ENCODE results near the gene CISTR.
"Not testable (repeated sequence)": the region's sequence is repeated elsewhere in the genome, so short reads cannot be mapped to it uniquely, and the experiment has no call there.

The CISTR gene

DNA sequence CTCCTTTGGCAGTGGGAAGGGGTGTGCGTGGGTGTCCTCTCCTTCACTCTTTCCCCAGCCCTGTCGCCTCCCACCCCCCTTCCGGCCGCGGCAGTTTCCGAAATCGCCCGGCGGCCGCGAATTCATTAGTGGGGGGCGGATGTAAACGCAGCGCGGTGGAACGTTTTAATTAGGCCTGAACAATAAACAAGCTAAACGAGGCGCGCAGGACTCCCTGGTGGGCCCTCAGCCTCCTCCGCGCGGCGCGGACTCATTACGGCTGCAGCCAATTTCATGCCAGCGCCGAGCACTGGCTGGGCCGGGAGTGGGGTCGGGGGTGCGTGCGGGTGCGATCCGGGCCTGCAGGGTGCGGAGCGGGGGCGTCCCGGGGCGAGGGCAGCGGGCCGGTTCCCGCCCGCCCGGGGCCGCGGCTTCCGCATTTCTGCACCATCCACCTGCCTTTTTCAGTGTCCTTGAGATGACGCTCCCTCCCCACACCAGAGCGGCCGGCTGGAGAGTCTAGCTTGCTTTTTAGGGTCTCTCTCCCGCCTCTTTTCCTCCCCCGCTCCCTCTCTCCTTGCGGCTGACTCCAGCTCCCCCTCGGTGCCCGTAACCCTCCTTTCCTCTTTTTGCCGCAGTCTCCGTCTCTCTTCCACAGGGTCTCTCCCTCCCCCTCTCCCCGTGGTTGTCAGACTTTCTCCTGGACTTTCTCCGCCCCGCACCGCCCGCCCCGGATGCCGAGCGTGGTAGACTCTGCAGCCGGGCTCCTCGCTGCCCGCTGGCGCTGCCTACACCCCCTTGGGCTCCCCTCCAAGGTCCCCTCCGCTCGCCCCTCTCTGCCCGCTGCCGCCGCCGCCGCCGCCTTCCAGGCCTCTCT is at the start of gene CISTR:
Gene CISTR, minus strand, starts transcription at position 644 of the 856 bp plus-strand sequence.
- no peak for DNase-seq (ENCODE audit: low spot score in 2 of 2)
- Mint-ChIP-seq H3K36me3 (no peaks in the 10 kb centered on the region), H3K4me3 (no peak within 1 kb of the TSS), H3K9me3 (no peaks in the 10 kb centered on the region), H3K27me3 (peaks cover 5% of the 10 kb centered on the region), H3K27ac (no peak within 1 kb of the TSS), H3K4me1 (peaks cover 16% of the 10 kb centered on the region)
- ATAC-seq (ENCODE audit: low read depth), result peak; percentile 35

DNA sequence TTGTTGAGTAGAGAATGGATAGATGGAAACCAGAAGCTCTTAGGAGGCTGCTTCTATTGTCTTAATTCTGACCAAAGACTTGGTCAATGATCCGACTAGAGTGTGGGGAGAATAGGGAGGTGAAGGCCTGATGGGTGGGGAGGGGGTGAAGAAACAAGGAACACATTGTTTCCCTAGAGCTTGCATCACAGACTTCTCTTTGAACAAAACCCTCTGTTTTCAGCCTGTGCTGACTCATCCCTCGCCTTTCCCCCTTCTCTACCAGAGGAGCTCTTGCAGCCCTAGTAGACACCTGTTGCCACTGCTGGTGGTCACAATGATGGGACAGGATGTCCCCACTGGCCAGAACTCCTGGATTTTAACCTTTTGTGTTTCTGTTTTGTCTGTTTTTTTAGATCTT is 46.8 kb upstream of the CISTR start:
- Mint-ChIP-seq H3K4me1 (no peaks in the 10 kb centered on the region), H3K27me3 (peaks cover 19% of the 10 kb centered on the region), H3K36me3 (no peaks in the 10 kb centered on the region), H3K27ac (no peak overlapping the region), H3K9me3 (no peaks in the 10 kb centered on the region), H3K4me3 (no peak overlapping the region)
- ATAC-seq (ENCODE audit: low read depth) (no peak), DNase-seq (ENCODE audit: low spot score in 2 of 2) (no peak)

DNA sequence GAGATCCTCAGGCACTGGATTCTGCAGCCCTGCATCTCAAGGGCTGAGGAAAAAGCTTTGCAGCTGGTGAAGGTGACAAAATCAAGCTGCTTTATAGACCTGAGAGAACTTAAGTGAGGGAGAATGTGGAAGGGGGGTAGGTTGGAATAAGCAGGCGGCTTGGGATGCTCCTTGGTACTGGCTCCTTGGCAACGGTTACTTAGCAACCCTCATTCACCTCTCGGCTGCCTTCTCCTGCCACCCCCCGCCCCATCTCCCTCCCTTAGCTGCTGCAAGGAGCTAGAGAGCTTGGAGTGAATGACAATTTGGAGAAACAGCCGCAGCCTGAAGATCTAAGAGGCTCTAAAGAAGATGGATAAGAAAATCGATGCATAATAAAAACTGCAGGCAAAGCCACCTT is 44.1 kb upstream of the CISTR start:
- no peak overlapping the region for H3K4me3 Mint-ChIP-seq
- no peaks in the 10 kb centered on the region for H3K4me1 Mint-ChIP-seq
- no peak for ATAC-seq (ENCODE audit: low read depth)
- no peaks in the 10 kb centered on the region for H3K9me3 Mint-ChIP-seq
- H3K27me3 Mint-ChIP-seq, result peaks cover 9% of the 10 kb centered on the region
- no peak for DNase-seq (ENCODE audit: low spot score in 2 of 2)
- H3K36me3 Mint-ChIP-seq, result no peaks in the 10 kb centered on the region
- no peak overlapping the region for H3K27ac Mint-ChIP-seq

DNA sequence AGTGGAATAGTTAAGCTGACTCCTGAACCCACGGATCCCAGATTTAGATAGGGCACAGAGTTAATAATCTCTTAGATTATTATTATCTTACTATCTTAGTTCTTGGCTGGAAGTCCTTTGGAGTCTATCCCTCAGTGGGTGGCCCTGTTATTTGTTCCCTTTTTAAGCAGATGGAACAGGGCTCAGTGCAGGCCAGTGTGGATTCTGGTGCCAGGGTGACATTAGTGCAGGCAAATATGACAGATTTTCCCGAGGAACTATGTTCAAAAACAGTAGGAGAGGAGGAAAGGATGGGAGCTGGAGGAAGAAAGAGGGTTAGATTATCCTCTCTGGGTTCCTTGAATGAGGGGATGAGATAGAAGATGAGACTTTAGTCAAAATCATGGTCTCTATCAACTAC is 41.4 kb upstream of the CISTR start:
- DNase-seq (ENCODE audit: low spot score in 2 of 2), result no peak
- H3K27ac Mint-ChIP-seq, result no peak overlapping the region
- no peaks in the 10 kb centered on the region for H3K36me3 Mint-ChIP-seq
- peaks cover 6% of the 10 kb centered on the region for H3K27me3 Mint-ChIP-seq
- no peak for ATAC-seq (ENCODE audit: low read depth)
- H3K4me1 Mint-ChIP-seq, result no peaks in the 10 kb centered on the region
- no peaks in the 10 kb centered on the region for H3K9me3 Mint-ChIP-seq
- no peak overlapping the region for H3K4me3 Mint-ChIP-seq

DNA sequence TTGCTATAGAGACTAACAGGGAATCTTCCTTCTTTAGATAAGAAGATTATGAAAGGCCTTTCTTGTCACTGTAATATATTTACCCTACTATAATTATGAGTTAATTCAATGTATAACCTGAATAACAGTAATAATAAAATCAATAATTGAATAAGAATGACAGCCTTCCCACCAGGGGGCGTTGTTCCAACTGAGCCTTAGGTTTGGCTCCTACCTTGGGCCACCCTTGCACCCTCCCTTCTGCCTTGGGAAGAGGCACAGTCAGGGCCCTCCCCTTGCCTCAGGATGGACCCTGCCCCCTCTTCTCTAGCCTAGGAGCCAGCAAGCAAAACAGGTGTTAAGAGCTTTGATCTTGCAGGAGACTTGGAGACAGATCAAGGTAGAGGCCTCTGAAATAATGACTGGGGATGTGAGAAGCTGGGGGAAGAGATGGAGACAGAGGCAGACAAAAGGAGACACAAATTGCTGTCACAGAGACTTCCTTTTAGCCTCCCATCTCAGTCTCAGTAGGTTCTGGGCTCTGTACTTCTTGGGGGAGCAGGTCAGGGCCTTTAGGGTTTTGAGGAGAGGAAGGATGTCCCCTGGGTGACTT is 40.1 kb upstream of the CISTR start:
- H3K36me3 Mint-ChIP-seq, result no peaks in the 10 kb centered on the region
- no peak overlapping the region for H3K27ac Mint-ChIP-seq
- H3K4me1 Mint-ChIP-seq, result no peaks in the 10 kb centered on the region
- ATAC-seq (ENCODE audit: low read depth) (no peak), DNase-seq (ENCODE audit: low spot score in 2 of 2) (peak; percentile 5 to 17)
- H3K9me3 Mint-ChIP-seq, result no peaks in the 10 kb centered on the region
- H3K27me3 Mint-ChIP-seq, result peaks cover 2% of the 10 kb centered on the region
- H3K4me3 Mint-ChIP-seq, result no peak overlapping the region

DNA sequence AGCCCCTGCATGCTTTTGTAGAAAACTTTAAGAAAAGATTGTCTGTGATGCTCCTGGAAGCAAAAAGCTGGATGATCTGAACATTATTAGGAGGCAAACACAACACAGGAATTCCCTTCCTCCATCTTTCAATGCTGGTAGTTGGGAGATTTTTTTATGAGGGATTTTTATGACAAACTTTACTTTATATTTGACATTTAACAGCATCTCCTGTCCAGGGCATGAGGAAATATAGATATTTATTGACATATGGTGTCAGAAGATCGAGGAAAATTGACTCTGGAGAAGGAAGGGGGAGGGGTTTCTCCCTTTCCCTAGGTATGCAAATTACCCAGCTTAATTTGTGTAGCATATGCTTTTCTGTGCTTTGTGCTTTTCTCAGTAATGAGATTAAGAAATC is 37.8 kb upstream of the CISTR start:
- Mint-ChIP-seq H3K4me1 (no peaks in the 10 kb centered on the region), H3K4me3 (no peak overlapping the region), H3K36me3 (no peaks in the 10 kb centered on the region), H3K27me3 (peaks cover 4% of the 10 kb centered on the region), H3K9me3 (no peaks in the 10 kb centered on the region), H3K27ac (no peak overlapping the region)
- DNase-seq (ENCODE audit: low spot score in 2 of 2), result no peak
- ATAC-seq (ENCODE audit: low read depth), result no peak

DNA sequence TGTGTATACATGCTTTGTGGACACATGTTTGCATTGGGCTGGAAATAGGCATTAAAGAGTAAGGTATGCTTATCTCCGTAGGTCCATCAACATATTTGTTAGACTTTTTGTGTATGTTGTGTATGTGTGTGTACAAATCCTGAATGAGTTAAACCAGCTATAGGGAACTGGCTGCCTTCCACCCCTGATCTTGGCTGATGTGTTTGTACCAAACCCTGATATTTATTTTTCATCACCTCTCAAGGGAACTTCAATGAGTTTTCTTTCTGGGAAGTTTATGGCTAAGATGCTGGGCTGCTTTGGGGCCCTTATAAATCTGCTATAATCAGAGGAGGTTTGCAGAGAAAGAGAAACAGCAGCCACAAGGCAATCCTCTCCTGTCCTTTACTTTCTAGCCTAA is 37.1 kb upstream of the CISTR start:
- H3K27me3 Mint-ChIP-seq, result peaks cover 4% of the 10 kb centered on the region
- no peaks in the 10 kb centered on the region for H3K36me3 Mint-ChIP-seq
- no peaks in the 10 kb centered on the region for H3K4me1 Mint-ChIP-seq

DNA sequence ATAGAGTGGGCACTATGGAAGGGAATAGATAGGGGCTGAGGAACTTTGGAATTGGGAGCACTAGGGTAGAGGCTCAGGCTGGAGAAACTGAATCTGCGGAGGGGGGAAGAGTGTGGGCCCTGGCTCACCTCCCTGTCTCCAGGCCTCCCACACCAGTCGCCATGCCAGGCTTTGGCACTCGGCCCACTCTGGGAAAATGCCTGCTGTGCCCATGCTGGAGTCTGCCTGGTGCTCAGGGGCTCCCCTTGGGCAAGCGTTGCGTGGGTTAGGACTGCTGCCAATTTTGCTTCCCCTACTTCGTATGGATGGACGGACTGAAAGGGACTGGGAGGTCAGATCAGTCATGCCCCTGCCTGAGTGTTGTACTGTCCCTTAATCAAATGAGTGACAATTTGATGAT is 34.6 kb upstream of the CISTR start:
- Mint-ChIP-seq H3K36me3 (no peaks in the 10 kb centered on the region), H3K4me3 (no peak overlapping the region), H3K4me1 (no peaks in the 10 kb centered on the region), H3K27ac (no peak overlapping the region), H3K27me3 (peaks cover 13% of the 10 kb centered on the region), H3K9me3 (no peaks in the 10 kb centered on the region)
- ATAC-seq (ENCODE audit: low read depth) (no peak), DNase-seq (ENCODE audit: low spot score in 2 of 2) (no peak)

More for the DNA sequence above, 37.1 kb upstream of the CISTR start:
- DNase-seq (ENCODE audit: low spot score in 2 of 2), result no peak
- no peak overlapping the region for H3K4me3 Mint-ChIP-seq
- no peaks in the 10 kb centered on the region for H3K9me3 Mint-ChIP-seq
- H3K27ac Mint-ChIP-seq, result no peak overlapping the region
- ATAC-seq (ENCODE audit: low read depth), result no peak

DNA sequence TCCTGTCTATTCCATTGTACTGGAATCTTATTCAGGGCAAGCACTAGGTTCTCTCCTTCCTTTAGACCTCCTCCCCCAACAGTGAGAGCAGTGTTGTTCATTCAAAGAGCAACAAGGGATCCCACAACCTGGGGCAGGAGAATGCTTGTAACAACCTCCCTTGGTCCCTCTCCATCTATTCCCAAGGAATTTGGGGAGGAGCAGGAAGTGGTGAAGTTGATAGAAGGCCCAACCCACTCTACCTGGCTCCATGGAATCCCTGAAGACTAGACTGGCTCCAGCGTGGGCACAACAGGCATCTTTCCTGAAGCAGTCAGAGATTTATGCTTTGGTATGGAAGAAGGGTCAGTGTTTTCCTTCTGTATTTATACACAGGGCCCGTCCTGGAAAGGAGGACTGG is 33.4 kb upstream of the CISTR start:
- no peak for DNase-seq (ENCODE audit: low spot score in 2 of 2)
- H3K4me1 Mint-ChIP-seq, result no peaks in the 10 kb centered on the region
- no peak for ATAC-seq (ENCODE audit: low read depth)
- H3K36me3 Mint-ChIP-seq, result no peaks in the 10 kb centered on the region
- H3K4me3 Mint-ChIP-seq, result no peak overlapping the region
- peaks cover 17% of the 10 kb centered on the region for H3K27me3 Mint-ChIP-seq
- no peak overlapping the region for H3K27ac Mint-ChIP-seq
- H3K9me3 Mint-ChIP-seq, result no peaks in the 10 kb centered on the region

DNA sequence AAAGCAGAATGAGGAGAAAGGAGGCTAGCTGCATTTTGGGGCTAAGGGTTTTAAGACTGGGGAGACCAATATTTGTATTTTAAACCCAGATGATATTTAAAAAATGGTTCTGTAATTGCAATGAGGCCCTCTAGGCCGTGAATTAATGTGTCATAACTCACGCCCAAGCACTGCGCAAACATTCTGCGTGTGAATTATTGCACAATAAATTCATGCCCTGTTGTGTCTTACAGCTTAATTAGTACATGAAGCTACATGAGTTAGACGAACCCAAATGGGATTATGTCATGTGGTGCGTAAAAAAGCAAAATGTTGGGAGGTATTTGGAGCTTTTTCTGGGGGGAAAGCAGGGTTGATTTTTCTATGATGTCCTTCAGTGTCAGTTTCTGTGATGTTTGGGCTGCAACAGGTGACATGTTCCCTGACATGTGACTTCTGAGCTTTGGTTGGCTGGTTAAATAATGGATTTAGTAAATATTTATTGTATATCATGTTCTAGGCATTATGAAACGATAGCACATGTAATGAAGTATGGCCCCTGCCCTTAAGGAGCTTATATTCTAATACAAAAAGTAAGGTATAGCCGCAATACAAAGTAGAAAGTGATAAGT is 30.4 kb upstream of the CISTR start:
- DNase-seq (ENCODE audit: low spot score in 2 of 2) (no peak), ATAC-seq (ENCODE audit: low read depth) (no peak)
- no peak overlapping the region for H3K4me3 Mint-ChIP-seq
- H3K27ac Mint-ChIP-seq, result no peak overlapping the region
- H3K36me3 Mint-ChIP-seq, result no peaks in the 10 kb centered on the region
- peaks cover 17% of the 10 kb centered on the region for H3K27me3 Mint-ChIP-seq
- no peaks in the 10 kb centered on the region for H3K4me1 Mint-ChIP-seq
- no peaks in the 10 kb centered on the region for H3K9me3 Mint-ChIP-seq

DNA sequence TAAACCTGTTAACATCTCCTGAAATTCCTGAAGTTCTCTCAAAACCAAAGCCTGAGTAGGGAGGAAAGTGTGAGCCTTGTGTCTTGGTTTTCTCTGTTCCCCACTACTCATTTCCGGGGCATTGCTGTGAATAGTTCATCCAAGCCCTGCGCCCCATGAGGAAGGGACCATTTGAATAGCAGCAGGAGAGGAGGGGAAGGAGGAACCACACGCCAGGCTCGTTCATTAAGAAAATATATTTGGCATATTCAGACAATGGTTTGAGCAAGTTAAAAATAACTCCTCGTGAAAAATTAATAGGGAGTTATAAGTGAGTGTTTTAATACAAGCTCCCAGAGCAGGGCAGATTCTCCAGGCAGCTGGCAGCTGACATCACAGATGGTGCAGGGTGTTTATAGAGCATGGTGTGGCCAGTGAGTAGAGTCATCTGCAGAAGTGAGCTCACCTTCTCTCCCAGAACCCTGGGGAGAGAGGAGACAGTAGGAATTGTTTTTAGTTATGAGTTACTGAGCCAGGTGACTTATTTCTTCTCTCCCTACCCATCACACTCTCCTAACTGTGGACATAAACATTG is 29.5 kb upstream of the CISTR start:
- DNase-seq (ENCODE audit: low spot score in 2 of 2), result no peak
- no peaks in the 10 kb centered on the region for H3K4me1 Mint-ChIP-seq
- H3K27ac Mint-ChIP-seq, result no peak overlapping the region

DNA sequence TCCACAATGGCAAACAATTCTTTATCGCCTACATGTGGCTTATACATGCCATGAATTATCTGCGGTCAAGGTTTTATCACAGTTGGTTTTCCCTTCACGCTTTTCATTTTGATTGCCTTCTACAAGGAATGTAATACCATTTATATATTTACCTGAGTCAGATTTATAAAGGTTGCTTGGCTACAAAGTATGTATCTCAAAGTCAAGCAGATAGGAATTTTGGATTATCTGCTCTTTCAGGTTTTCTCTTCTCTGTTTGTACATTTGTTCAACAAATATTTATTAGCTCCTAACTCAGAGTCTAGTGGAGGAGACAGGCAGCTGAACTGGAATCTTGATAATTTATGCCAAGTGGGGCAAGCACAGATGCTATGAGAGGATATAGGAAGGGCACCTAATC is 28.5 kb upstream of the CISTR start:
- DNase-seq (ENCODE audit: low spot score in 2 of 2) (no peak), ATAC-seq (ENCODE audit: low read depth) (no peak)
- Mint-ChIP-seq H3K4me3 (no peak overlapping the region), H3K4me1 (no peaks in the 10 kb centered on the region), H3K36me3 (no peaks in the 10 kb centered on the region), H3K27me3 (peaks cover 18% of the 10 kb centered on the region), H3K9me3 (no peaks in the 10 kb centered on the region), H3K27ac (no peak overlapping the region)

More for the DNA sequence above, 29.5 kb upstream of the CISTR start:
- Mint-ChIP-seq H3K4me3 (no peak overlapping the region), H3K27me3 (peaks cover 17% of the 10 kb centered on the region), H3K9me3 (no peaks in the 10 kb centered on the region), H3K36me3 (no peaks in the 10 kb centered on the region)
- no peak for ATAC-seq (ENCODE audit: low read depth)

DNA sequence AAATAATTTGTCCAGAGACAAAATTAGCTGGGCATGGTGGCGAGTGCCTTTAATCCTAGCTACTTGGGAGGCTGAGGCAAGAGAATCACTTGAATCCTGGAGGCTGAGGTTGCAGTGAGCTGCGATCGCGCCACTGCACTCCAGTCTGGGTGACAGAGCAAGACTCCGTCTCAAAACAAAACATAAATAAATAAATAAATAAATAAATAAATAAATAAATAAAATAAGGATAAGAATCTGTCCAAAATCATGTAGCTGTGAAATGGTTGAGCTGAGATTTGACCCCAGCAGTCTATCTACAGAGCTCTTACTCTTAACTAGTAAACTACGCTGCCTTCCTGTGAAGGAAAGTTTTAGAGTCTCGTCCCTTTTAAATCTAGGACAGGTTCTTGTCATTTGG is 27.9 kb upstream of the CISTR start:
- ATAC-seq (ENCODE audit: low read depth); DNase-seq (ENCODE audit: low spot score in 2 of 2); H3K4me1 Mint-ChIP-seq; H3K36me3 Mint-ChIP-seq; H3K9me3 Mint-ChIP-seq; H3K27ac Mint-ChIP-seq; H3K4me3 Mint-ChIP-seq: not testable (repeated sequence)
- H3K27me3 Mint-ChIP-seq, result peaks cover 15% of the 10 kb centered on the region

DNA sequence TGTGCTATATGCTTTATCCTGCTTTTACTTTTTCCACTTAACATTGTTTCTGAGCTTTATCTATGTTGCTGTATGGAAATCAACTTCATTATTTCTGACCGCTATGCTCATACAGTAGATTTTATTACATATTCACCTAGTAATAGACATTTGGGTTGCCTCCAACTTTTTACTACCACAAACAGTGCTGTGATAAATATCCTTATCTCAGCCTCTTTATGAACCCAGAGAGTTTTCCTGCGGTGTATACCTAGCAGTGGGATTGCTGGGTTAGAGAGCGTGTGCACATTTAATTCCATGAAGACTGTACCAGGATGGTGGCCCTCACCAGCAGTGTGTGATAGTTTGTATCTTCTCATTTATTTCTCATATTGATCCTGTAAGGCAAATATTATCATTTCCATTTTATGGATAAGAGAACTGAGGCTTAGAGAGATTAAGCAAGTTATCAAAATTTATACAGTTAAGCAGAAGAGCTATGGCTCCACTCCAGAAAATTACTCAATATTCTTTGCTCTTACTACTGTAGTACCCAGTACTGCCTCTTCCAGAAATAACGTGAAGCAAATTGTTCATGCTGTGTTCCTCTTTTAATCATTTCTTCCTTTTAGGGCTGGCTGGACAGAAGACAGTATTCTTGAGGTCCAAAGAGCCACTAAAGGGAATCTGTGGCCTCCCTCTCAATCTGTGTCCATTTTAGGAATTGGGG is 26.3 kb upstream of the CISTR start:
- Mint-ChIP-seq H3K36me3 (no peaks in the 10 kb centered on the region), H3K4me1 (no peaks in the 10 kb centered on the region), H3K9me3 (no peaks in the 10 kb centered on the region), H3K27ac (no peak overlapping the region), H3K27me3 (peaks cover 15% of the 10 kb centered on the region), H3K4me3 (no peak overlapping the region)
- DNase-seq (ENCODE audit: low spot score in 2 of 2), result no peak
- ATAC-seq (ENCODE audit: low read depth), result no peak

All from memory B cell (primary cell).